PC-3 (cell line): Measurements from ENCODE around the gene CACHD1.

Source experiments
- CTCF ChIP-seq: fragments of 300-600 bp; sonication (generic); conservative IDR thresholded peaks from 2 replicates; pipeline ENCODE4 v1.5.1; 2017; ENCODE audit warnings: antibody characterized with exemption, low read depth, mild to moderate bottlenecking, low read length
- EZH2 ChIP-seq: fragments of 300-600 bp; sonication (generic); IDR thresholded peaks from one replicate; pipeline ENCODE4 v1.6.1; 2017; ENCODE audit warnings: antibody characterized with exemption, mild to moderate bottlenecking, low read length; ENCODE audit not compliant: unreplicated experiment
- EZH2phosphoT487 ChIP-seq: fragments of 300-600 bp; sonication (generic); IDR thresholded peaks from 2 replicates; pipeline ENCODE4 v1.6.1; 2018; ENCODE audit warnings: mild to moderate bottlenecking, antibody characterized with exemption, low read length, borderline replicate concordance

GRCh38 chr1:64711266-64711665 lies 241.3 kb downstream of the CACHD1 start:
- TF ChIP-seq CTCF (no peak), EZH2phosphoT487 (no peak), EZH2 (no peak)
